HG02759 (cell line): ENCODE results near the gene POU4F2.
"Not testable (repeated sequence)": the region's sequence is repeated elsewhere in the genome, so short reads cannot be mapped to it uniquely, and the experiment has no call there.

Experiments used
- ATAC-seq: cut with Tn5 transposase; IDR thresholded peaks from one replicate; pipeline ENCODE4 v1.9.1; 2021; ENCODE audit warnings: mild to moderate bottlenecking, moderate library complexity; ENCODE audit not compliant: unreplicated experiment

POU4F2 gene

GRCh38 chr4:146654687-146655520 is 16.2 kb downstream of the POU4F2 start:
- ATAC-seq: no peak

- no peak for ATAC-seq
Measured at GRCh38 chr4:146655521-146655856, 16.8 kb downstream of the POU4F2 start.

- no peak for ATAC-seq
Measured at GRCh38 chr4:146661367-146661766, 22.7 kb downstream of the POU4F2 start.

- ATAC-seq: not testable (repeated sequence)
Measured at GRCh38 chr4:146663968-146664311, 25.2 kb downstream of the POU4F2 start.

- ATAC-seq: no peak
Measured at GRCh38 chr4:146674829-146675570, 36.3 kb downstream of the POU4F2 start.
